Measurements from ENCODE around the gene PRDM16.

- TF ChIP-seq CTCF (IDR thresholded peaks at IDR 0.05; ENCODE audit: borderline replicate concordance, extremely low read depth, low read length, poor library complexity, severe bottlenecking): no peak
- TF ChIP-seq EZH2 (IDR thresholded peaks at IDR 0.05; ENCODE audit: borderline replicate concordance, low read depth, low read length, severe bottlenecking): no peak
Observed at GRCh38 chr1:3305156-3305555, 236.2 kb downstream of the PRDM16 start.
